Measurements from ENCODE around the gene MARK3.
"Not testable (repeated sequence)": the region's sequence is repeated elsewhere in the genome, so short reads cannot be mapped to it uniquely, and the experiment has no call there.

MARK3 gene

GRCh38 chr14:103517721-103518421 is 132.7 kb downstream of the MARK3 start:
- DNase-seq = no peak

- peak; percentile 73 for DNase-seq
Measured at GRCh38 chr14:103518422-103519042, 133.3 kb downstream of the MARK3 start.

- DNase-seq = no peak
Measured at GRCh38 chr14:103519043-103519836, 134.0 kb downstream of the MARK3 start.

GRCh38 chr14:103519837-103520212 is 134.6 kb downstream of the MARK3 start:
- DNase-seq = no peak

GRCh38 chr14:103520269-103520656 is 135.0 kb downstream of the MARK3 start:
- DNase-seq = no peak

- peak; percentile 74 for DNase-seq
Measured at GRCh38 chr14:103520657-103521437, 135.6 kb downstream of the MARK3 start.

- DNase-seq = no peak
Measured at GRCh38 chr14:103521438-103521950, 136.3 kb downstream of the MARK3 start.

GRCh38 chr14:103521951-103522563 is 136.8 kb downstream of the MARK3 start:
- peak; percentile 43 for DNase-seq

- no peak for DNase-seq
Measured at GRCh38 chr14:103522649-103523574, 137.7 kb downstream of the MARK3 start, which contains the start of gene CKB. TSS of gene CKB (minus strand) at chr14:103522830. CDS start at chr14:103522493, 337 bp downstream.

GRCh38 chr14:103523575-103523954 is 138.3 kb downstream of the MARK3 start:
- no peak for DNase-seq

GRCh38 chr14:103524002-103524935 is 139.1 kb downstream of the MARK3 start:
- no peak for DNase-seq

GRCh38 chr14:103525430-103526246 is 140.4 kb downstream of the MARK3 start:
- not testable (repeated sequence) for DNase-seq

- DNase-seq = no peak
Measured at GRCh38 chr14:103526247-103526913, 141.2 kb downstream of the MARK3 start.

GRCh38 chr14:103526914-103527248 is 141.7 kb downstream of the MARK3 start:
- DNase-seq = no peak

GRCh38 chr14:103527408-103528145 is 142.4 kb downstream of the MARK3 start:
- no peak for DNase-seq

GRCh38 chr14:103528146-103528586 is 143.0 kb downstream of the MARK3 start:
- DNase-seq = no peak

GRCh38 chr14:103528587-103529382 is 143.6 kb downstream of the MARK3 start, which contains the start of gene TRMT61A:
TSS of gene TRMT61A (plus strand) at chr14:103529196. CDS start at chr14:103529979, 783 bp downstream.
- peak; percentile 84 for DNase-seq
